GM23338 (cell line): ENCODE data around the gene VPREB1. TPM values are rescaled to one million over a fixed set of nuclear protein-coding genes. Genes with fewer than 3 reads are reported as not detected.

Experiments used
- ATAC-seq: fragments of 200-7000 bp; cut with Tn5 transposase; 3 replicates; pipeline ENCODE4 v1.9.1; 2020
- DNase-seq: peaks from one replicate; pipeline ENCODE4 v3.0.0-alpha.2; 2015; ENCODE audit warnings: low spot score
- H2AFZ ChIP-seq: fragments of 200-600 bp; sonication (generic); 2 replicates; pipeline ENCODE4 v1.8.0; 2016; ENCODE audit warnings: antibody characterized with exemption, mild to moderate bottlenecking, moderate library complexity
- H3F3A ChIP-seq: fragments of 200-600 bp; sonication (generic); replicated peaks from 2 replicates; pipeline ENCODE4 v1.8.0; 2017; ENCODE audit warnings: antibody characterized with exemption, mixed run types, low read depth
- H3K27ac ChIP-seq: fragments of 200-600 bp; sonication (generic); 2 replicates; pipeline ENCODE4 v1.6.1; 2016; ENCODE audit warnings: low read depth
- H3K27me3 ChIP-seq: fragments of 200-600 bp; sonication (generic); 2 replicates; pipeline ENCODE4 v1.8.0; 2016; ENCODE audit warnings: mild to moderate bottlenecking, mixed run types, moderate library complexity; ENCODE audit not compliant: insufficient read depth
- H3K36me3 ChIP-seq: fragments of 200-600 bp; sonication (generic); 2 replicates; pipeline ENCODE4 v1.8.0; 2016; ENCODE audit warnings: mild to moderate bottlenecking; ENCODE audit not compliant: insufficient read depth
- H3K4me1 ChIP-seq: fragments of 200-600 bp; sonication (generic); 2 replicates; pipeline ENCODE4 v1.8.0; 2016; ENCODE audit warnings: mild to moderate bottlenecking, moderate library complexity; ENCODE audit not compliant: insufficient read depth
- H3K4me2 ChIP-seq: fragments of 200-600 bp; sonication (generic); 2 replicates; pipeline ENCODE4 v1.7.1; 2017; ENCODE audit warnings: mixed run types
- H3K4me3 ChIP-seq: fragments of 200-600 bp; sonication (generic); 2 replicates; pipeline ENCODE4 v1.6.1; 2016; ENCODE audit warnings: mixed run types
- H3K79me2 ChIP-seq: fragments of 200-600 bp; sonication (generic); replicated peaks from 2 replicates; pipeline ENCODE4 v1.8.0; 2017; ENCODE audit warnings: mild to moderate bottlenecking; ENCODE audit not compliant: insufficient read depth
- H3K9me2 ChIP-seq: fragments of 200-600 bp; sonication (generic); 2 replicates; pipeline ENCODE4 v1.8.0; 2017; ENCODE audit not compliant: insufficient read depth
- H4K20me1 ChIP-seq: fragments of 200-600 bp; sonication (generic); replicated peaks from 2 replicates; pipeline ENCODE4 v1.8.0; 2017; ENCODE audit warnings: mild to moderate bottlenecking; ENCODE audit not compliant: insufficient read depth
- H3K27ac Mint-ChIP-seq: 2 replicates; pipeline ENCODE4 v1.8.0; 2020; ENCODE audit warnings: inconsistent platforms, mild to moderate bottlenecking, moderate library complexity, mixed read lengths
- H3K27me3 Mint-ChIP-seq: 3 replicates; pipeline ENCODE4 v1.8.0; 2022; ENCODE audit warnings: low read depth, mild to moderate bottlenecking, moderate library complexity, mixed read lengths, inconsistent platforms; ENCODE audit not compliant: insufficient read depth, poor library complexity
- H3K36me3 Mint-ChIP-seq: 3 replicates; pipeline ENCODE4 v1.8.0; 2021; ENCODE audit warnings: low read depth, mild to moderate bottlenecking, inconsistent platforms, moderate library complexity, mixed read lengths
- H3K4me1 Mint-ChIP-seq: 3 replicates; pipeline ENCODE4 v1.8.0; 2020; ENCODE audit warnings: mild to moderate bottlenecking, inconsistent platforms, mixed read lengths
- H3K4me3 Mint-ChIP-seq: 3 replicates; pipeline ENCODE4 v1.8.0; 2021; ENCODE audit warnings: moderate library complexity, mild to moderate bottlenecking, inconsistent platforms, mixed read lengths
- H3K9me3 Mint-ChIP-seq: 3 replicates; pipeline ENCODE4 v1.8.0; 2020; ENCODE audit warnings: moderate library complexity, mild to moderate bottlenecking, inconsistent platforms, mixed read lengths
- ETS1 ChIP-seq: IDR thresholded peaks from 2 replicates; pipeline ENCODE4 v1.6.1; 2016; ENCODE audit warnings: antibody characterized with exemption
- EZH2 ChIP-seq: fragments of 200-600 bp; sonication (generic); IDR thresholded peaks from one replicate; pipeline ENCODE4 v1.8.0; 2017; ENCODE audit warnings: antibody characterized with exemption, mild to moderate bottlenecking, low read depth; ENCODE audit not compliant: unreplicated experiment
- EZH2phosphoT487 ChIP-seq: fragments of 200-600 bp; sonication (generic); IDR thresholded peaks from one replicate; pipeline ENCODE4 v1.8.1; 2018; ENCODE audit warnings: antibody characterized with exemption; ENCODE audit not compliant: unreplicated experiment
- JUNB ChIP-seq: IDR thresholded peaks from one replicate; pipeline ENCODE4 v1.6.1; 2016; ENCODE audit warnings: antibody characterized with exemption; ENCODE audit not compliant: unreplicated experiment
- NANOG ChIP-seq: IDR thresholded peaks from 2 replicates; pipeline ENCODE4 v1.6.1; 2016; ENCODE audit warnings: antibody characterized with exemption, borderline replicate concordance
- REST ChIP-seq: IDR thresholded peaks from one replicate; pipeline ENCODE4 v1.6.1; 2018; ENCODE audit warnings: antibody characterized with exemption; ENCODE audit not compliant: unreplicated experiment
- STAT1 ChIP-seq: IDR thresholded peaks from one replicate; pipeline ENCODE4 v1.6.1; 2016; ENCODE audit warnings: antibody characterized with exemption; ENCODE audit not compliant: unreplicated experiment
- ZNF114 ChIP-seq: fragments of 250-450 bp; sonication (Bioruptor Pico); IDR thresholded peaks from 2 replicates; pipeline ENCODE4 v1.5.0; 2020; ENCODE audit warnings: mild to moderate bottlenecking, moderate library complexity
- ZNF331 ChIP-seq: fragments of 250-450 bp; sonication (Bioruptor Pico); IDR thresholded peaks from 2 replicates; pipeline ENCODE4 v1.5.0; 2020; ENCODE audit warnings: low read depth, mild to moderate bottlenecking, moderate library complexity
- ZNF462 ChIP-seq: fragments of 250-450 bp; sonication (Bioruptor Pico); IDR thresholded peaks from 2 replicates; pipeline ENCODE4 v1.5.0; 2020; ENCODE audit warnings: mild to moderate bottlenecking, moderate library complexity
- polyA plus RNA-seq: library from polyadenylated mRNA; unstranded; fragments of >200 nt; fragmentation: Nextera tagmentation; extraction: Ambion mirVana; gene quantifications from 2 replicates; pipeline ENCODE4 v1.2.1, GENCODE V29; 2016
- total RNA-seq: library from RNA; depleted of rRNA; stranded (reverse); fragments of >200 nt; shearing (Covaris generic); gene quantifications from 2 replicates; pipeline ENCODE4 v1.2.3, GENCODE V29; 2014

The VPREB1 gene
- total and polyA plus RNA-seq, 2 experiments from 2014 or later = not detected

GRCh38 chr22:22241554-22241898, 3.1 kb upstream of the VPREB1 start (continued):
- TF ChIP-seq ZNF462 (no peak), EZH2phosphoT487 (no peak)

- no peak overlapping the region for H2AFZ ChIP-seq
- Mint-ChIP-seq H3K36me3 (no peaks in the 10 kb centered on the region), H3K4me1 (no peaks in the 10 kb centered on the region), H3K27ac (no peak overlapping the region), H3K9me3 (peaks cover 5% of the 10 kb centered on the region), H3K27me3 (peaks cover 98% of the 10 kb centered on the region), H3K4me3 (no peak overlapping the region)
- no peak overlapping the region for H3K27ac ChIP-seq
- H3K9me2 ChIP-seq = no peaks in the 10 kb centered on the region
- peaks cover 3% of the 10 kb centered on the region; the same call in 1 of the 2 replicates for H4K20me1 ChIP-seq
- no peaks in the 10 kb centered on the region for H3K79me2 ChIP-seq
- TF ChIP-seq JUNB (no peak), ZNF331 (CRISPR knock-in tag) (no peak), REST (no peak), EZH2 (no peak), NANOG (no peak), STAT1 (no peak), ETS1 (no peak), ZNF114 (no peak)
- no peak overlapping the region for H3K4me2 ChIP-seq
- DNase-seq (no peak), ATAC-seq (no peak)
- H3K27me3 ChIP-seq = peaks cover 100% of the 10 kb centered on the region
- no peaks in the 10 kb centered on the region for H3K36me3 ChIP-seq
- H3K4me1 ChIP-seq = no peaks in the 10 kb centered on the region
- H3F3A ChIP-seq = no peaks in the 10 kb centered on the region
- H3K4me3 ChIP-seq = no peak overlapping the region
These were observed 2.1 kb upstream of the VPREB1 start for GRCh38 chr22:22242488-22242887.
